Hematopoietic multipotent progenitor cell treated with erythropoietin and hydrocortisone succinate and interleukin-3 and kit ligand, for 4 days (in vitro differentiated cells): Measurements from ENCODE around the gene POLR3A.
A peak's percentile ranks its signal among the peaks of the same experiment; 100 is the strongest.

Experiments
- DNase-seq: peaks from one replicate; pipeline ENCODE4 v3.0.0-alpha.2; 2015

Gene POLR3A

DNA sequence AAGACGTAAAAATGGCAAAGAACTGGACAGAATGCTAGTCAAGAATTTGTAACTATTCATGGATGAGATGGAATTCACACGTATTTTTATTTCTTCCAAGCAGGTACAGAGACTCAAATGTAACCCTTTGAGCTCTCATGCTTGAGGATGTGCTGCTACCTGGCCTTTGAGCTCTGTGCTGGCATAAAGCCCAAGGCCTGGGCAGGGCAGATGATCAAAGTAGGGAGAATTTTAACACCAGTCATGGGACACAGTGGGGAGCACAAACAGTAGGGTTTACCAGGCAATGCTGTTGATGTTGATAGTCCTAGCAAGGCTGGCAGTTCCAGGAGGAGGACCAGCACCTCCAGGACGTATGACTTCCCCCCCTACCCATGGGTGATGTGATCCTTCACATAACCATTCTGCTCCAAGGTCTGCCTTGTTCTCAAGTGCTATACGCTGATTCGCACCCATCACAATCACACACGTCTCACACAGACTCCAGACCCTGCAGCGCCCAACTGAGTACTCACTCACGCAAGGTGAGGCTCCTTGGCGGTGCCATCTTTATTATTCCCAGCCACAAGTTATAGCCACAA is 54.1 kb downstream of the POLR3A start:
- no peak for DNase-seq

DNA sequence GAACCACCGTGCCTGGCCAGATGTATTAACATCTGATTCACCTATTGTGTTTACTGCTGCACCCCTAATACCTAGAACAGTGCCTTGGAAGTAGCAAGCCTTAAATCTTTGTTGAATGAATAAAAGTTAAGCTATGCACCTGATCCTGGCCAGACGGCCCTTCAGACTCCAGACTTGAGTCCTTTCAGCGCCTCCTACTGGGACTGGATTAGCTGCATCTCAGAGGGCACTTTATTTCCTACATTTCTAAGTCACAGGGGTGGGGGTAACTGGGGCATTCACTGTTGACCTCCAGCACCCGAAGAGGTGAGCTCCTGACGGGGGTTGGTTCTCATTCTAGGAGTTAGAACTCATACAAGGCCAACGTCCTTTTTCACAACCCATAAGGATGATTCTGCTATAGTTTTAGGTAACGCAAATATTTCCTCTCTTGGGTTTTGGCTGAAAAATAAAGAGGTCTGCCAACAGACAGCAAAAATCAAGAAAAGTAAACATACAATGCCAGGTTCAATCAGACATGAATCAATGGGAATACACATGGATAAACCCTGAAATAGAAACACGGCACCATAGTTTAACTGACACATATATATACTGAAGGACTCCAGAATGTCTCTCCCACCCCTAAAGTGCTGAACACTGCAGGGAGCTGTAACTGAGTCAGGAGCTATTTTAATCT is 54.8 kb downstream of the POLR3A start:
- DNase-seq: peak; percentile 66

DNA sequence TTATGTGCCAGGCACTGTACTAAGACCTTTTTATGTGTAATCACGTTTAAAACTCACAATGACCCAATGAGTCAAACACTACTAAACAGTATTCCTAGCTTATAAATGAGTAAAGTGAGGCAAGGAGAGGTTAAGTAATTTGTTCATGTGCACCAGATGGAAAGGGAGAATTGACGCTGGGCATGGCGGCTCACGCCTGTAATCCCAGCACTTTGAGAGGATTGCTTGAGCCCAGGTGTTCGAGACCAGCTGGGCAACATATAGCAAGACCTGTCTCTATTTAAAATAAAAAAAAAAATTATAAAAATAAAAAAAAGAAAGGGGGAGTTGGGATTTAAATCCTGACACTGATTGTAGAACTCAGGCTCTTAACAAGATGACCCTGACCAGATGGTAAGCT is 56.0 kb downstream of the POLR3A start:
- no peak for DNase-seq

DNA sequence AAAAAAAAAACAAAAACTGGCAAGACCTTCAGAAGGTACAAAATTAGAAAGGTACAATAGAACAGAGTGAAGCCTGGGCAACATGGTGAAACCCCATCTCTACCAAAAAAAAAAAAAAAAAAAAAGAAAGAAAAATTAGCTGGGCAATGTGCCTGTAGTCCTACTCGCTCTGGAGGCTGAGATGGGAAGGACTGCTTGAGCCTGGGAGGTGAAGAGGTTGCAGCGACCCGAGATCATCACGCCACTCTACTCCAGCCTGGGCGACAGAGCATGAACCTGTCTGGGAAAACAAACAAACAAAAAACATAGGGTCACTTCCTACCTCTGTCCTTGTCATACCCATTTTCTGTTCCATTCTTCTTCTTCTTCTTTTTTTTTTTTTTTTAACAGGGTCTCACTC is 57.2 kb downstream of the POLR3A start:
- no peak for DNase-seq

DNA sequence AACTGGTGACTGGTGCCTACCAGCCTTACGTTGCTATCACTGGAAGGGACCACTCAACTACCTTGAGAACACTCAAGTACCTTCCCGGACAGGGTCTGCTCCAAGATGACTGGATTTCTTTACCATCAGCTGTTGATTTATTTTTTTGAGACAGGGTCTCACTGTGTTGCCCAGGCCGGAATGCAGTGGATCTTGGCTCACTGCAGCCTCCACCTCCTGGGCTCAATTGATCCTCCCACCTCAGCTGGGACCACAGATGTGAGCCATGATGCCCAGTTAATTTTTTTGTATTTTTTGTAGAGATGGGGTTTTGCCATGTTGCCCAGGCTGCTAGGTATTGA is 57.5 kb downstream of the POLR3A start:
- DNase-seq: no peak

DNA sequence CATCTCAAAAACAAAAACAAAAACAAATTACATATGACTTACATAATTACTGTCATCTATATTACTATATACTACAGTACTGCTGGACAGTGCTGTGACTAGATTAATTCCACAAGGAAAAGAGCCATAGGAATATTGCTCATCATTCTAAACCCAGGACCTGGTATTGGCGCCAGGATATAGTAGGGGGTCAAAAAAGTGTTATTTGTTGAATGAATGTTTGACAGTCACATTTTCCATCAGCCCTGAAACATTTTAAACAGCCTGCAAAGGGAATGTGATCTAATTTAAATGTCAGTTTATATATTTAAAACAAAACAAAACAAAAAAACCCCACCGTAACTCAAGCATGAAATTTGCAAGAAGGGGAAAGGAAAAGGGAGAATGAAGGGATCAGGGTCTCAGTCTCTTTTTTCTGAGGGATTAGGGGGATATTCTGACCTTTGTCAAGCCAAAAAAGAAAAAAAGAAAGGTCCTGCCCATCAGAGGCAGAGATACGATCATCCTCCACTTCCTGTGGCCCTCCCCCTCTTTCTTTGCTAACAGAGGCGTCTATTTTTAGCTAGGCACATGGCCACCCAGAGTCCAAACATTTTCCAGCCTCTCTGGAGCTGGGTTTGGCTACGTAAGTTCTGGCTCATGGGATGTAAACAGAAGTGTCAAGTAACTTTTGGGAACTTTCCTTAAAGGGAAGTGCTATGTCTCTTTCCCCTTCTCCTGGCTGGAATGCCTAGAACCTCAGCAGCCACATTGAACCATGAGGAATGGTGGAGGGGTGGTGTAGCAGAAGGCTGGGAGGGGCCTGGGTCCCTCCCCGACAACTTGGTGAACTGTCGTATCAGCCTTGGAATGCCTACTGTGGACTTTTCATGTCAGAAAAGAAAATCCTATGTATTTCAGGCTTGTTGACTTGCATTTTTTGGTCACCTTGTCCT is 58.2 kb downstream of the POLR3A start:
- DNase-seq: peak; percentile 81

DNA sequence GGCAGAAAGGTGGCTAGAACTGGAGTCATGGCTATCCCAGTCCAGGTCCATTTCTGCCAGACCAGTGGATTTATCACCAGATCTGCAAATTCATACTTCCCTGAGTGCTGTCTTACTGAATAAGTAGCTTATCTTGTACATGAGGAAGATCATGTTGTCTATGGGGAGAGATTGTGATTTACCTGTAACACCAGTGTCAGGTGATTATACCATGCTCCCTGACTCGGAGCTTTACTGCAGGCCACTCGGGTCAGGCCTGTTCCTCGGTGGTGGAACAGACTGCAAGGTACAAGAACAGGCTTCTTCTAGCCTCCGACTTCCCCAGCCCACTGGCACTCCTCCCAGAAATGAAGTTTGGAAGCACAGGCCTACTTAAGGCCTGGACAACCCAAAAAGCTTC is 60.2 kb downstream of the POLR3A start:
- no peak for DNase-seq

DNA sequence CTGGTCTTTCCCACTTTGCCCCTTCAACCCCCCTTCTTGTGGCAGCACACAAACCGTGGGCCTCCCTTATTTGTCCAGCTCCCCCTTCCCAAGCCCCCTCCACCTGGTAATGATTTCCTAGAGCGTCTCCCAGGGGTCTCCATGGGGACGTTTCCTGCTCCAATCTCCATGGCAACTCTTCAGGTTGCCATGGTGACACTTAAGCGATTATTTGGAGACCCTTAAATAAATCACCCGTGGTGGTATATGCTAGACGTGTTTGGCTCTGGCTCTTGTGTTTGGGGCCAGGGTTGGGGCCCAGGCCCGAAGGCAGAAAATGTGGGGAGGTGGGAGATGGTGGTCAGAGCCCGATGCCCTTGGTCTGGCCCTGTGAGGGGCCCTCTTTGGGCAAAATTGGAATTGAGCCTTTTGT is 61.7 kb downstream of the POLR3A start:
- DNase-seq: no peak

DNA sequence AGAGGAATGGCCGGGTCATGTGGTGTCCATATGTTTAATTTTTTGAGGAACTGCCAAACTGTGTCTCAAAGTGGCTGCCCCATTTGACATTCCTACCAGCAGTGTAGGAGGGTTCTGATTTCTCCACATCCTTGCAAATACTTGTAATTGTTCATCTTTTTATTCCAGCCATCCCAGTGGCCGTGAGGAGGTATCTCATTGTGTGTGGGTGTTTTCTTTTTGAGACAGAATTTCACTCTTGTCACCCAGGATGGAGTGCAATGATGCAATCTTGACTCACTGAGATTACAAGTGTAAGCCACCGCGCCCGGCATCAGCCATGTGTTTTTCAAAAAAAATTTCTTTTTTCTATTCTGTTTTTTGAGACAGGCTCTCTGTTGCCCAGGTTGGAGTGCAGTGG is 64.0 kb downstream of the POLR3A start:
- DNase-seq: no peak

DNA sequence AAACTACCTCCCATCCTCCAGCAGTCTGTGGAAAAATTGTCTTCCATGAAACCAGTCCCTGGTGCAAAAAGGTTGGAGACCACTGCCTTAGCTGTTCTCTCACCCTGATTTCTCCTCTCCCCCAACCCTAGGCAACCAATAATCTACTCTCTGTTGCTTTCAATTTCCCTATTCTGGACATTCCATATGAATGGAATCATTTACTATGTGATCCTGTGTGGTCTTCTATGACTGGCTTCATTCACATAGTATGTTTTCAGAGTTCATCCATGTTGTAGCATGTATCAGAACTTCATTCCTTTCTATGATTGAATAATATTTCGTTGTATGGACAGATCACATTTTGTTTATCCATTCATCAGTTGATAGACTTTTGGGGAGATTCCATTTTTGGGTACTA is 64.5 kb downstream of the POLR3A start:
- no peak for DNase-seq

DNA sequence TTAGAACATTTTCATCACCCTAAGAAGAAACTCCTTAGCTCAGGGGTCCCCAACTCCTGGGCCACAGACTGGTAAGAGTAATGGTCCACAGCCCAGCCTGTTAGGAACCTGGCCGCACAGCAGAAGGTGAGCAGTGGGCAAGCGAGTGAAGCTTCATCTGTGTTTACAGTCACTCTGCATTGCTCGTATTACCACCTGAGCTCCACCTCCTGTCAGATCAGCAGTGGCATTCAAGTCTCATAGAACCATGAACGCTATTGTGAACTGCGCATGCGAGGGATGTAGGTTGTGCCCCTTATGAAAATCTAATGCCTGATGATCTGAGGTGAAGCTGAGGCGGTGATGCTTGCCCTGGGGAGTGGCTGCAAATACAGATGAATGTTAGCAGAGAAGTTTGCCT is 65.4 kb downstream of the POLR3A start:
- no peak for DNase-seq

DNA sequence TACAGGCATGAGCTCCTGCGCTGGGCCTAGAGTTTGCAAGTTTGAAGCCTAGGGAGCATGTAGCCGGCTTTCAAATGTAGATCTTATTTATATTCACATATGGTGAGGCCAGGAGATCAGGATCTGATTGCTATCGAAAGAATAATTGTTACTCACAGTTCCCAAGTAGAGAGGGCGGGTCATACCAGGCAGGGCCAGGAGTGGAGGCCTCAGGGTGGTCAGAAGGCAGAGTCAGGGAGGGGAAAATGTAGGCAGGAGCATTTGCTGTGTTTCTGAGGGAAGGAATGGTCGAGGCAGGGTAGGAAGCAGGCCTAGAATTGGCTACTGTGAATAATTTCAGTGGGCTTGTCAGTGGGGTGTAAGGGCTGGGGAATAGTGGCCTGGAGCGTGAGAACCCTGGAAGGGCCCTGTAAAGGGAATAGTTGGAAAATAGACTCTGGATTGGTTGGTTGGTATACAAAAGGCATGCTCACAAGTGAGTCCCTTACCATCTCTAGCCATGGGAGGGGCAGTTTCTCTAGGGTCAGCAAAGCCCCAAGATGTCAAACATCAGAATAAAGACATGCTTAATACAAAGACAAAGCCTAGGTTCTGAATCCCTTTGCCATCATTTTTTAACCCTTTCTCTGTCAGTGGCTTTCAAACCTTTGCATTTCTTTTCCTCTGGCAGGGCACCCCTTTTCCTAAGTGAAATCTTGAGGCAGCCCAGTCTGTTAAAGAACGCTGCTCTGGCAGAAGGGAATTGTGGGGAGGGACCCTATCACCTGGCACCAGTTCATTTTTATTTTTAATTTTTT is 66.8 kb downstream of the POLR3A start:
- DNase-seq: no peak

DNA sequence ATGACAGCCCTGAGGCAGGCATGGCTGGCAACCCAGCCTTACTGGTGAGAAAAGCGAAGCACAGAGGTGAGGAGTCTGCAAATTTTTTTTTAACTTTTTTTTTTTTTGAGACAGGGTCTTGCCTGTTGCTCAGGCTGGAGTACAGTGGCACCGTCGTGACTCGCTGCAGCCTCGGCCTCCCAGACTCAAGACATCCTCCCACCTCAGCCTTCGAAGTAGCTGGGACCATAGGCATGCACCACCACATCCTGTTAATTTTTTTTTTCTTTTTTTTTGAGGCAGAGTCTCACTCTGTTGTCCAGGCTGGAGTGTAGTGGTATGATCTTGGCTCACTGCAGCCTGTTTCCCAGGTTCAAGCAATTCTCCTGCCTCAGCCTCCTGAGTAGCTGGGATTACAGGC is 67.6 kb downstream of the POLR3A start:
- no peak for DNase-seq

DNA sequence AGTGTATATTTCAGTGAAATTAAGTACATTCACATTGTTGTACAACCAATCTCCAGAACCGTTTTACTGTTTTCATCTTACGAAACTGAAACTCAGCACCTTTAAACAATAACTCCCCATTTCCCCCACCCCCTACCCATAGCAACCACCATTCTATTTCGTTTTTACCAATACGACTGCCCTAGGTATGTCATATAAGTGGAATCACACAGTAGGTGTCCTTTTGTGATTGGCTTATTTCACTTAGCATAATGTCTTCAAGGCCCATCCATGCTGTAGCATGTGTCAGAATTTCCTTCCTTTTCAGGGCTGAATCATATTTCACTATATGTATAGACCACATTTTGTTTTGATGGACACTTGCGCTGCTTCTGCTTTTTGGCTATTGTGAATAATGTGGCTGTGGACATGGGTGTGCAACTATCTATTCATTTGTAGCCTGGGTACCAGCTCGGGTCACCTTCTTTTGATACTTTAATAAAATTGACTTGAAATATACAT is 68.4 kb downstream of the POLR3A start:
- DNase-seq: no peak

DNA sequence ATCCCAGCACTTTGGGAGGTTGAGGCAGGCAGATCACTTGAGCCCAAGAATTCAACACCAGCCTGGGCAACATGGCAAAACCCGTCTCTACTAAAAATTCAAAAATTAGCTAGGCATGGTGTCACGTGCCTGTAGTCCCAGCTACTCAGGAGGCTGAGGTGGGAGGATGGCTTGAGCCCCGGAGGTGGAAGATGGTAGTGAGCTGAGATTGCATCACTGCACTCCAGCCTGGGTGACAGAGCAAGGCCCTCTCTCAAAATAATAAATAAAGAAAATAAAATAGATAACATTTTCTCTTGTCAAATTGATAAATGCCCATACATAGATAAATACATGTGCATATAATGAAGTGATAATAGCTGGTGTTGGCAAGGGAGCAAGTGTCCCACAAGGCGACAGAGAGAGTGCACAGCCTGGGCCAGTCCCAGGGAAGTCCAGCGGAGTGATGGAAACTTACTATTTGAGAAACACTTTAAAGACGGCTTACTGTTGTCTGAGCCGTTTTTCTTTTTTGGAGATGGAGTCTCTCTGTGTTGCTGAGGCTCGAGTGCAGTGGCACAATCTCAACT is 69.3 kb downstream of the POLR3A start:
- no peak for DNase-seq

DNA sequence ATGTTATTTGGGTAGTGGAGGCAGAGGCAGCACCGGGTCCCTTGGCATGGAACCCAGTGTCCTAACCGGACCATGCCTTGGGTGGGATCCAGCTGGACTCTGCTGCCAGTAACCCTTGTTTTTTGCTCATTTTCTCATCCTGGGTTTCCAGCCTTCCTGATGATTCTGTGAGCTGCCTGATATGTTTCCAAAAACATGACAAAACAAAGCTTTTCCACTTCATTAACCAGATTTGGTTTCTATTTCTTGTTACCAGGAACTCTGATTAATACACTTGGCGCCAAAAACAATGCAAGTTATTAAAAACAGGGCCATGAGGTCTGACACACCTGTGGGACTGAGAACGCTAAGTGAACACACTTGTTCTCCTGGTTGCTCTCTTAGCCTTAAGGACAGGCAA is 69.9 kb downstream of the POLR3A start:
- no peak for DNase-seq

DNA sequence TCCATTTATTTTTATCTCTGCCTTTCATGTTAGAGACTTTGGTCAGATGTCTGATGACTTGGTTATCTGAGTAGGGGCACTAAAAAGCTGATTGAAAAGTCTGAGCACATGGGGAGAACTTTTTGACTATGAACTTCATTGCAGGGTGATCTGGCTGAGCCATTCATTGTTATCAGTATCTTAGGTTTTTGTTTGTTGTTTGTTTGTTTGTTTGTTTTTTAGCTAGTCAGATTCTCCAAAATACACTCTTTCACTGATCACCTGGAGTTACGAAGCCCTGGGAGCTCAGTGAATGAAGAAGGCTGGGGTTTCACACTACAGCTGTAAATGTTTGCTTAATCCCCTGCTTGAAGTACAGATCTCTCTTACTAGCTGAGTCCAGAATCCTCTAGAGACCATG is 74.2 kb downstream of the POLR3A start:
- no peak for DNase-seq

DNA sequence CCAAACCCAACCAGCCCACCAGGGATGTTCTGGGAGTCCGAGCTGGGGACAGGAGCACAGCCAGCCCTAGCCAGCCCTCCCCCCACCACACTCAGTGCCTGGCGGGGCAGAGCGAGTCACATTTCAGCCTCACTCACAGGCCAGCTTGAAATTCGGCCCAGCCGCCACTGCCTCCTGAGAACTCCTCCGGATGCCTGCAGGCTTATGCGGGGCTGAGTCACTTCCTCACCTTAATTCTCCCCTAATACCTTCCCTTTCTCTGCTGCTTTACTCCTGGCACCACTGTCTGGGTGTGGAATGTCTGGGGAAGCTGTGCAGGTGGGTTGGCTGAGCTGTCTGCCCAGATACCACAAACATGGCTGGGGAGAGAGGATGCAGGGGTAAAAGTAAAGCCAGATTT is 80.1 kb downstream of the POLR3A start:
- DNase-seq: no peak

DNA sequence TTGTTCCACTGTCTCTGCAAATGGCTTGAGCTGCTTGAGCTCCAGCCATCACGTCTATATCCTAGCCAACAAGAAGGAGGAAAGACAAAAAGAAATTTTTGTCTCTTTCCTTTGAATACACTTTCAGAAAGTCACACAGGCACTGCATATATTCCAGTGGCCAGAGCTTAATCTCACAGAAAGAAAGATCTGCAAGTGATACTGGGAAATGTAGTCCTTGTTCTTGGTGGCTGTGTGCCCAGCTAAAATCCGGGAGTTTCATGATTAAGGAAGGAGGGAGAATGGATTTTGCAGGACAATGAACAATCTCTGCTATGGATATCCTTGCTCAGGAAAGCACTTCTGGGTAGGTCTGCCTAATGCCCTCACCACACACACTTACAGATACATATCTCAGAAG is 83.2 kb downstream of the POLR3A start:
- DNase-seq: no peak

DNA sequence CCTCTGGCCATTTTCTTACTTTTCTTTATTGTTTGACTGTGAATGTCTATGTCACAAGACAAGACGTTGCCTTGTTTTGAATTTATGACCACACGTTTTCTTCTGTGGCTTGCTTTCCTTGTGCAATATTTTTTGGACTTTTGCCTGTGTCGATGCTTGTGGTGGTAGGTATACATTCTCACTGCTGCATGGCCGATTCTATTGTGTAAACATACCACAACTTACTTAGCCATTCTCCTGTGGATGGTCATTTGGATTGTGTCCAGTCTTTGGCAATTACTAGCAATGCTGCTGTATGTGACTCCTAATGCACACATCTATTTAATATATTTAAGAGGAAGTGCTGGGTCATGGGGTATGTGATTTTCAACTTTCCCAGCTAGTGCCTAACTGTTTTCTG is 84.8 kb downstream of the POLR3A start:
- DNase-seq: peak; percentile 48

DNA sequence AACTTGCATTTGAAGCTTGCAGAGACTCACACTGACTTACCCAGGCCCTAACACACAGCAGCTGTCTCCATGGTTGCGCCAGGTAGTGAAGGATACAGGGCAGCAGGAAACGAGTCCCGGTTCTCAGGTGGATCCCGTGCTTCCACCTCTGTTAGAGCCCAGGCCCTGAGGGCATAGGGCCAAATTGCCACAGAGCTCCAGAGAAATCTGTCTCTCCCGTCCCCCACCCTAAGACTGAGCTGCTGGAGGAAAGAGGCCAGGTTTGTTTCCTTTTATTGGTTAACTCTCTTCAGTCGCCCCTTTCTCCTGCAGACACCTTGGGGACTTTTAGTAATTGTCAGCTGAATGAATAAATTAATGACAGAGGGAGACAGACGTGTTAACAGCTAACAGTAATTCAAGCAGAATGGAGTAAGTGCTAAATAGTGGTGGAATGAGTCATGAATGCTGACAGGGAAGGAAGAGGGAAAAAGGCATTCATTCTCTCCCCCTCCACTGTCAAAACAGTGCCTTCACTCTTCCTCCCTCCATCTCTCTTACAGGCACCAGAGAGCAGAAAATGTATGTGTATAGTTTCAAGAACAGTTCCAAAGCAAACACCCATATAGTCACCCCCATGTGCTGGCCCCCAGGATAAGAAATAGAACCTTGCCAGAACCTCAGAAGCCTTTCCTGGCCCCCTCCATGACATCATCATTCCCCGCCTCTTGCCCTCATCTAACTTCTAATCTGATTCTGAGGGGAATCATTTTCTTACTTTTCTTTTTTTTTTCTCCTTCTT is 86.0 kb downstream of the POLR3A start:
- no peak for DNase-seq

DNA sequence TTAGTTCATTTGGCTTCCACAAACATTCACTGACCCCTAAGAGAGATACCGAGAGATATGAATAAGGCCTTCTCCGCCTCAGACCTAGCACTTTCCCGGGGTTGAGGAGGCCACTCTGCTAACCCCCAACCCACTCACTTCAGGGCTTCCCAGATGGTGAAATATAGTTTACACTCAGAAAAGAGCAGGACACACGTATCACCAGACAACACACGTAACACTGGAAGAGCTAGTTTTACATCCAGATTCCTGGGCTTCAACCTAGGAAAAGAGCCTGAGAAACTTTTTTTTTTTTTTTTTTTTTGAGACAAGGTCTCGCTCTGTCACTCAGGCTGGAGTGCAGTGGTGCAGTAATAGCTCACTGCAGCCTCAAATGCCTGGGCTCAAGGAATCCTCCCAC is 87.5 kb downstream of the POLR3A start:
- no peak for DNase-seq
